HG02885 (cell line): Measurements from ENCODE around the gene TBC1D21.

ENCODE experiments used
- ATAC-seq: cut with Tn5 transposase; IDR thresholded peaks from one replicate; pipeline ENCODE4 v1.9.1; 2021; ENCODE audit warnings: mild to moderate bottlenecking; ENCODE audit not compliant: unreplicated experiment, poor library complexity

The TBC1D21 gene

DNA sequence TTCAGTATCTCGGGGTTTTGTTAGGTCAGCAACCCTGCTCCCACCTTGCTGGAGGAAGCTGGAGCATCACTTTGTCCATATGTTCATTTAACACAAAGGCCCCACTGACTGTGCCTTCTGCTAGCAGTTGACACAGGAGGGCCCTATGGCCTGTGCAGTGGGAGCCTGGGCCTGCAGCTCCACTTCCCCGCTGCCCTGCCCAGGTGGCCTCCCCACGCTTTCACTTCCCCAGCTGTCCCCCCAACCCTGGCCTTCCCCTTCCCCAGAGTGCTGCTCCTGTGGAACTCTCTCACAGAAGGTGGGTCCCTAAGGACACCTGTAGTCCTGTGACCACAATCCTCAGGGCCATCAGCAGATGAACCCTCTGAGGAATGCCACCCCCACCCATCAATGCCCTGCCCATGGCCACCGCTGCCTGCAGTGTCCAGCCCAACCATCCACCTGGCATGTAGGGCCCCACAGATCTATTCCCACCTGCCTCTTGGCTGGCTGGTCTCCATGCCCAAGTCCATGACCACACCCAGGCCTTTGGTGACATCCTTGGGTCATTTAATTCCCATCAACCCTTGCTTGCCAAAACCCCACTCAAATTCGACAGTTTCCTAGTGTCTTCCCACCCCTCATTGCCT is 13.5 kb downstream of the TBC1D21 start:
- ATAC-seq: no peak

GRCh38 chr15:73887481-73887880 is 14.1 kb downstream of the TBC1D21 start:
- ATAC-seq: no peak

GRCh38 chr15:73888224-73889041 is 15.1 kb downstream of the TBC1D21 start:
- ATAC-seq: no peak

GRCh38 chr15:73889053-73889761 is 15.8 kb downstream of the TBC1D21 start:
- no peak for ATAC-seq

GRCh38 chr15:73889762-73890124 is 16.4 kb downstream of the TBC1D21 start:
- ATAC-seq: no peak

GRCh38 chr15:73891328-73892315 is 18.3 kb downstream of the TBC1D21 start:
- no peak for ATAC-seq

DNA sequence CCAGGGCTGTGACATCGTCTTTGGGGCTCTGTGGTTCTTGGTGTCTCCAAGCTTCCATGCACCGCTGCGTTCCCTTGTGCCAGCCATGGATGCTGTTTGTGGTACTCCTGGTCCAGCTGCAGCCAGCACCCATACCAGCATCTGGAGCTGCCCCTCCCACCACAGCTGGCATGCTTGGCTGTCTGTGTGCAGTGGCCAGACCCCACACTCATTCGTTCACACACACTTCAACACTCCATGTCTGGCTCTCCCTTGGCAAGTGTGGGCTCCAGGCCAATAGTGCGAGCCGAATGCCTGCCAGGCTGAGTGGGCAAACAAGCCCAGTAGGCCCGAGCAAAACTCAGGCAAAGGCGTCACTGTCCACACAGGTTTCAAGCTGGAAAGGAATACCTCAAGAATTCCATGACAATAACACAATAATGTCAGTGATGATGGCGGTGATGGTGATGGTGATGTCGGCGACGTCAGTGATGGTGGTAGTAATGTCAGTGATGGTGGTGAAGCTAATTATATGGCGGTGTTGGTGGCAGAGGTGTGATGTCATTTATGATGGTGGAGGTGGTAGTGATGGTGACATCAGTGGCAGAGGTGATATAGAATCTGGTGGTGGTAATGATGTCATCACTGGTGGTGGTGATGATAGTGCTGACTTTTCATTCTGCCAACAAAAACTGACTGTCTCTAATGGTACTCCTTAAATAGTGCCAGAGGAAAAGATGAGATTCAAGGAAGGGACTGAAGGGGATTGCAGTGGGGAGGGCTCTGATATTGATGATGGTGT is 19.3 kb downstream of the TBC1D21 start:
- ATAC-seq: no peak

DNA sequence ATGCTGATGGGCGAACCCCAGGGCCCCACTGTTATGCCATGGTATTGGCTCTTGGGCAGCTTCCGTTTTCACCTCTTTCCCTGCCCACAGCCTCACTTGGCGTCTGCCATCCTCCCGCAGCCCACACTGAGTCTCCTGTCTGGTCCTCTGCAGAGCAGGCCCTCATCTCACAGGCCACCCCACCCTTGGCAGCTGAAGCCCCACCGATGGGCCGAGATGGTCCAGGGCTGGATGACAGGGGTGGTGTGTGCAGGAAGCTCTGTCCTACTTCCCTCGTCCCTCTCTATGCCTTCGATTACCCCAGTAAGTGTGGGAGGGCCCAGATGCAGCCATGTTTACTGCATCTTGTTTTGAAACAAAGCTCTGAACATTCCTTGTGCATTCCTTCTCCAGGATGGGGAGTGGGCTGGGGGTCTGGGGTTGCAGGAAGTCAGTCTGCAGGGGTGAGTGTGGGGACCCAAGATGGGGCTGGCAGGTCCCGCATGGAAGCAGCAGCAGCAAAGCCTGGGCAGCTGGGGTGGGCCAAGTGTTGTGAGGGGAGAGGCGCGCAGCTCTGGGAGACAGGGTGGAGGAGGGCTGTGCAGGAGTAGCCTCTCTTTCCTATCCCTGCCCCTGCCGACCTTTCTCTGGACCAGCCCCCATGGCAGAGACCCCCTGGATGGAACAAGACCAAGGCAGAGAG is 20.9 kb downstream of the TBC1D21 start:
- ATAC-seq: no peak

DNA sequence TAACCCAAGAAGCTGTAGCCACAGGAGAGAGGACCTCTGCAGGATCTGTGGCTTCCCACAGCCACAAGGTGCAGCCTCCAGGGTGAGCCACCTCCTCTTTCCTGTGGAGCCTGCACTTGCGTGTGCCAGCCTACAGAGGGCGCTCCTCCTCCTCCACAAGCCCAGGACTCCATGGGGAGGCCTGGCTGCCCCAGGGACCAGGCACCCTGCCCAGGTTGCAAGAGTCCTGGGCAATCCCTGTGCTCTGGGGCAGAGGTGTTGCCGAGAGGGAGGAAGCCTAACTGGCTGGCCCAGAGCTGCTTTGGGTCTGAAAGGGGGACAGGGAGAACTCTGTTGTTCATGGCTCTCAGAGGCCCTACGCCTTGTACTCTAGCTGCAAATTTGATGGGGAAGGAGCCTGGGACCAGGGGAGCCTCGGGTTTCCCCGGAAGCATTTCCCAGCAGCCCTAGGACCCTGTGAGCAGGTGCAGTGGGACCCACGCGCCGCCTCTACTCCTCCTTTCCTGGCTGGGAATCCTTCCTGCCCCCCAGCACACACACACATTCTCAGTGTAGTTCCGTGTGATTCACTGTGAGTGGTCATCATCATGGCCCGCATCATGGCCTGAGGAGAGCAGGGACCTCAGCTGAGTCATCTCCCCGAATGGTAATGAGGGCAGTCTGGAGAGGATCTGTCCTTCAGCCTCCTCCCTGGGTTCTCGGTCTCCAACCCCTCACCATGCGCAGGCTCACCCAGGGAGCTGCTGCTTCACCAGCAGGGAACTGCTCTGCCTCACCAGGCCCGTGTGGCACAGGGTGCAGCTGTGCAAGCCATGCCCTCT is 24.3 kb downstream of the TBC1D21 start:
- peak; percentile 40 for ATAC-seq

DNA sequence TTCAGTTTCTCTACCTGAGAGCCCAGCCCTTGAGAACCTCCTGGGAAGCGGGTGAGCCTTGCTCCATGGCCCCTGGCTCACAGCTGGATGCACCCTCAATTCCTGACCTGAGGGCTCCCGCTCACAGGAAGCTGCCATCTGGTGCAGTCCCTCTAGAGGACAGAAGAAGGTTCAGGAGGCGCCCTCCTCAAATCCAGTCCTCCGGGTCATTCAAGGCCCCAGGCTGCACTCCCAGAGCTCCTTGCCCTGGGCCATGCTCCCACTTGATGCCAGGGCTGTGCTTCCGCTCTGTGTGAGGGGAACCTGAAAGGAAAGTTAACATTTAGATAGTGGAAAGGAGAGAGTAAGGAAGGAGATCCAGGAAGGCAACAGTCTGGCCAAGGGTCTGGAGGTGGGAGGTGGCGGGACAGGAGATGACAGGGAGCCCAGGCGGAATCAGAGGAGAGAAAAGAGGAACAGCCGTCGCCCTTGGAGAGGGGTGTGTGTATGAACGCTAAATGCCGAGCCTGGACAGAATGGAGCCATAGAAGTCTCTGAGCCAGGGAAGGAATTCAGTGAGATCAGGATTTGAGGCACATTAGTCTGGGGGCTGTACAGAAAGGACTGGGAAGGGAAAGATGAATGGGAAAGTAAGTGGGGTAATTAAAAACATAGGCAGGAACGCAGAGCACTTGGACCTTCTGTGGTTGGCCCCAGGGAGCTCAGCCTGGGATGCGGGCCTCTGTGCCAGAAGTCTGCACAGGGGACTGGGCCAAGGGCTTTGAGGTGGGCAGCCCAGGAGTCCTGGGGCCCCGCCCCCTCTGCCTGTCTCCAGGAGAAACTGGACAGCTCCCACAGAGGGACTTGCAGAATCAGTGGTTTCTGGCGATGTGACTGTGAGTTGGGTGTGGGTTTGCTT is 26.1 kb downstream of the TBC1D21 start:
- no peak for ATAC-seq

- no peak for ATAC-seq
Observed at GRCh38 chr15:73900095-73900712, 26.8 kb downstream of the TBC1D21 start.

- ATAC-seq: no peak
Observed at GRCh38 chr15:73901126-73901810, 27.9 kb downstream of the TBC1D21 start.

- ATAC-seq: no peak
Observed at GRCh38 chr15:73902121-73903020, 29.0 kb downstream of the TBC1D21 start.

- ATAC-seq: no peak
Observed at GRCh38 chr15:73904026-73904815, 30.9 kb downstream of the TBC1D21 start.
